GM19035 (cell line): ENCODE results near the gene AFAP1L2.

Source experiments
- ATAC-seq: cut with Tn5 transposase; IDR thresholded peaks from one replicate; pipeline ENCODE4 v1.9.1; 2021; ENCODE audit not compliant: unreplicated experiment

AFAP1L2 gene

GRCh38 chr10:114404171-114405010, at the start of gene AFAP1L2:
Gene AFAP1L2, minus strand, starts transcription at chr10:114404502. Its CDS starts 47 bp downstream, at chr10:114404455.
- peak; percentile 49 for ATAC-seq

GRCh38 chr10:114453576-114453975, 49.3 kb upstream of the AFAP1L2 start:
- ATAC-seq = no peak

GRCh38 chr10:114448897-114449296, 44.6 kb upstream of the AFAP1L2 start:
- ATAC-seq = no peak

GRCh38 chr10:114445332-114445731, 41.0 kb upstream of the AFAP1L2 start:
- ATAC-seq = no peak

GRCh38 chr10:114444819-114445218, 40.5 kb upstream of the AFAP1L2 start:
- no peak for ATAC-seq

GRCh38 chr10:114442091-114442630, 37.9 kb upstream of the AFAP1L2 start:
- no peak for ATAC-seq

- no peak for ATAC-seq
Observed at GRCh38 chr10:114441107-114441506, 36.8 kb upstream of the AFAP1L2 start.

GRCh38 chr10:114437473-114438292, 33.4 kb upstream of the AFAP1L2 start:
- ATAC-seq = no peak

- no peak for ATAC-seq
Observed at GRCh38 chr10:114436941-114437340, 32.6 kb upstream of the AFAP1L2 start.

- no peak for ATAC-seq
Observed at GRCh38 chr10:114432566-114433093, 28.3 kb upstream of the AFAP1L2 start.

GRCh38 chr10:114431414-114432135, 27.3 kb upstream of the AFAP1L2 start:
- no peak for ATAC-seq

- no peak for ATAC-seq
Observed at GRCh38 chr10:114430688-114431413, 26.5 kb upstream of the AFAP1L2 start.

- no peak for ATAC-seq
Observed at GRCh38 chr10:114429581-114430335, 25.5 kb upstream of the AFAP1L2 start.

- ATAC-seq = no peak
Observed at GRCh38 chr10:114427124-114427852, 23.0 kb upstream of the AFAP1L2 start.

GRCh38 chr10:114426476-114426875, 22.2 kb upstream of the AFAP1L2 start:
- no peak for ATAC-seq

GRCh38 chr10:114420811-114421485, 16.6 kb upstream of the AFAP1L2 start:
- ATAC-seq = peak; percentile 70

- no peak for ATAC-seq
Observed at GRCh38 chr10:114418109-114418508, 13.8 kb upstream of the AFAP1L2 start.
